H1 (cell line): ENCODE measurements around the gene ANXA6. TPM values are rescaled to one million over a fixed set of nuclear protein-coding genes. Genes with fewer than 3 reads are reported as not detected.

ENCODE experiments used
- CREB1 ChIP-seq: IDR thresholded peaks from 2 replicates; pipeline ENCODE4 v1.6.1; 2012; ENCODE audit warnings: inconsistent platforms
- JUN ChIP-seq: IDR thresholded peaks from 2 replicates; pipeline ENCODE4 v1.6.1; 2011; ENCODE audit warnings: low read depth, mild to moderate bottlenecking, improper control_type of control experiment, low read length
- MAFK ChIP-seq: IDR thresholded peaks from 2 replicates; pipeline ENCODE4 v1.6.1; 2012; ENCODE audit warnings: low read depth, mild to moderate bottlenecking, improper control_type of control experiment, low read length
- polyA plus RNA-seq, 7 experiments: library from polyadenylated mRNA; depleted of rRNA in 3 of 7; stranded (reverse) in 5 of 7; unstranded in 2 of 7; fragments of >200 nt in 5 of 7; fragments of 200-250 nt in 2 of 7; gene quantifications; 1 replicate in 5 of 7; 2 replicates in 1 of 7; 4 replicates in 1 of 7; pipeline versions ENCODE4 v1.2.1 to v1.2.3, GENCODE V29; 2011 to 2013; ENCODE audit warnings: missing spikeins in 2 of 7, mixed read lengths in 2 of 7
- total RNA-seq: library from RNA; stranded (reverse); fragmentation: NEBNext Ultra II Directional; extraction: Animal tissue kit (Norgen Biotek cat#: 25700); gene quantifications from 2 replicates; pipeline ENCODE4 v1.2.1, GENCODE V29; 2021
- TF ChIP-seq, protein P1 (sequence below), 3 experiments: IDR thresholded peaks; 1 replicate in 2 of 3; 2 replicates in 1 of 3; pipeline versions ENCODE4 v1.5.1 to v1.6.1; 2011; ENCODE audit warnings: low read length in 3 of 3, mild to moderate bottlenecking in 3 of 3, inconsistent platforms in 2 of 3, low read depth in 1 of 3, moderate library complexity in 1 of 3; ENCODE audit not compliant: insufficient read depth in 1 of 3; ENCODE audit errors: control extremely low read depth in 1 of 3

The ANXA6 gene
- total and polyA plus RNA-seq, 2 of the 8 experiments (the other 6 are each of a cell fraction or from before 2014, with no cell fraction given) = 61.3 to 78.6 TPM

DNA sequence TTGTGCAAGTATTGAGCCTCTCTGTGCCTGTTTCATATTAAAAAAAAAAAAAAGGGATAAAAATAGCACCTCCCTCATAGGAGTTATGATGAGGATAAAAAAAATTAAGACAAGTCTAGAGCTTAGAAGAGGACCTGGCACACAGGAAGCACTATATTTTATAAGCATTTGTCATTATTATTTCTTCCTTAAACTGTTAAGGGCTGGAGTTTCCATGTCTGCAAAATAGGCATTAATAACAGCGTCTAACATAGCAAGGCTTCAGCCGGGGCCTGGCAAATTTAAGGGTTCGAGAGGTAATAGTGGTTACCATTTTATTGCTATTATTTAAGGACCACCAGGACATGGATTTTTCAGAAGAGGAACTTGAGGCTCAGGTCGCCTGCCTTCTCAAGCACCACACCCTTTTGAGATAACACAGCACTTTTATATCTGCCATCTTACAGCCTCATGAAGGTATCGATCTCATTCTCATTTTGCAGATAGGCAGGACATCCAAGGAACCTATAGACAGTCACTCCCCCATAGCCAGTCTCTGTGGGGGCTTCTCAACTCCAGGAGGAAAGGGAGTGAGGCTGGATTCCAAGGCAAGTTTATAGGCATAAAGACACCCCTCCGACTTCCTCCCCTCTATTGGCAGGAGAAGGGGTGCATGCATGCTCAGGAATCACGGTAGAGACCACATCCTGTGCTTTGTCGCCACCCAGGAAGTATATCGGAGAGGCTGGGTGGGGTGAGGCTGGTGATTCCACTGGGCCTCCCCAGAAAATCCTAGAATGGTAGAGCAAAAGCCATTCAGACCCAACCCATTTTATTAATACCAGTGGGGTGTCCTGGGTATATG is 2.4 kb downstream of the ANXA6 start (continued):
- TF ChIP-seq MAFK = no peak
- TF ChIP-seq, protein P1, sequence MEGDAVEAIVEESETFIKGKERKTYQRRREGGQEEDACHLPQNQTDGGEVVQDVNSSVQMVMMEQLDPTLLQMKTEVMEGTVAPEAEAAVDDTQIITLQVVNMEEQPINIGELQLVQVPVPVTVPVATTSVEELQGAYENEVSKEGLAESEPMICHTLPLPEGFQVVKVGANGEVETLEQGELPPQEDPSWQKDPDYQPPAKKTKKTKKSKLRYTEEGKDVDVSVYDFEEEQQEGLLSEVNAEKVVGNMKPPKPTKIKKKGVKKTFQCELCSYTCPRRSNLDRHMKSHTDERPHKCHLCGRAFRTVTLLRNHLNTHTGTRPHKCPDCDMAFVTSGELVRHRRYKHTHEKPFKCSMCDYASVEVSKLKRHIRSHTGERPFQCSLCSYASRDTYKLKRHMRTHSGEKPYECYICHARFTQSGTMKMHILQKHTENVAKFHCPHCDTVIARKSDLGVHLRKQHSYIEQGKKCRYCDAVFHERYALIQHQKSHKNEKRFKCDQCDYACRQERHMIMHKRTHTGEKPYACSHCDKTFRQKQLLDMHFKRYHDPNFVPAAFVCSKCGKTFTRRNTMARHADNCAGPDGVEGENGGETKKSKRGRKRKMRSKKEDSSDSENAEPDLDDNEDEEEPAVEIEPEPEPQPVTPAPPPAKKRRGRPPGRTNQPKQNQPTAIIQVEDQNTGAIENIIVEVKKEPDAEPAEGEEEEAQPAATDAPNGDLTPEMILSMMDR (IDR thresholded peaks at IDR 0.05; ENCODE audit: control extremely low read depth in 1 of 3, insufficient read depth in 1 of 3, low read depth in 1 of 3, low read length in 3 of 3) = no peak
- no peak for TF ChIP-seq JUN
- no peak for TF ChIP-seq CREB1
